ENCODE measurements around the gene SH3PXD2A.
A peak's percentile ranks its signal among the peaks of the same experiment; 100 is the strongest.

SH3PXD2A gene

GRCh38 chr10:103595933-103596726 is 259.2 kb downstream of the SH3PXD2A start:
- DNase-seq = no peak

- DNase-seq = no peak
Measured at GRCh38 chr10:103593022-103593570, 262.3 kb downstream of the SH3PXD2A start.

GRCh38 chr10:103592186-103593021 is 263.0 kb downstream of the SH3PXD2A start:
- no peak for DNase-seq

DNA sequence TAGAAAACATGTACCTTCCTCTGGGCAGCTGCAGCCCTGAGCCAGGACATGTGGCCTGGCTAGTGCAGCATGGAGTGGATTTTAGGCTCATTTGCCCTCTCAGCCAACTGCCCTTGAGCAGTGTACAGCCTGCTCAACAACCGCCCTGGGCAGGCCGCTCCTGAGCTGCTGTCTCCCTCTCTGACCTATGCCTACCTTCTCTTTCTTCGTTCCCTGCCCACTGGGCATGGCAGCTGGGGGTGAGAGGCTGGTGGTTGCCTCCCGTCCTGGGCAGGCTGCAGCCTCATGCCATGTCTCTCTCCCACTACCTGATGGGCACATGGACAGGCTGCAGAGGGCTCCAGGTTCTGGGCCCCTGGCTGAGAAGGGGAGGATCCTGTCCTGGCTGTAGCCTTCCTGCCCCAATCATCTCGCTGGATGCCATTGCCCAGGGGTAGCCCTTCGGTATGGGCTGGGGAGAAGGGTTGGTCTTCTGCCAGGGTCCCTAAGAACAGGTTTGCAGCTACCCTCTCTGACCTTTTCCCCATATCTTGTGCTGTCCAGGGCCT is 264.6 kb downstream of the SH3PXD2A start:
- DNase-seq = no peak

GRCh38 chr10:103590060-103590459 is 265.3 kb downstream of the SH3PXD2A start:
- no peak for DNase-seq

GRCh38 chr10:103589074-103589630 is 266.2 kb downstream of the SH3PXD2A start:
- DNase-seq = no peak

DNA sequence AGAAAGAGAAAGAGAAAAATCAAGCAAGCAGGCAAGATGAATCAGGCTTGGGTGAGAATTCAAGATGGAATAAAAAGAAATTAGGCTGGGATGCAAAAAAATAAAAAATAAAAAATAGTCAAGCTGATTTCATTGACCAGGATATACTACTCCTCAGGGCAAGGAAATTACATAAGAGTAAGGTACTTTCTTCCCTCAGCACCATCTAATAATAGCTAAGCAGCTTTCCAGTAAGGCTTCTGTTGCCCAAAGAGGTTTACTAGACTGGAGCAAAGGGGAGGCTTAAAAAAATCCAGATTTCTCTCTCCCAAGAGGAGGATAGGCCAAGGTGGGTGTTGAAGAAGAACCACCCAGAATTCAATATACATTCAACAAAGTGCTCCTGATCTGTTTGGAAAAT is 268.3 kb downstream of the SH3PXD2A start:
- no peak for DNase-seq

GRCh38 chr10:103585011-103585405 is 270.4 kb downstream of the SH3PXD2A start:
- no peak for DNase-seq

GRCh38 chr10:103584216-103585010 is 271.0 kb downstream of the SH3PXD2A start:
- DNase-seq = no peak

GRCh38 chr10:103583871-103584215 is 271.5 kb downstream of the SH3PXD2A start:
- no peak for DNase-seq

DNA sequence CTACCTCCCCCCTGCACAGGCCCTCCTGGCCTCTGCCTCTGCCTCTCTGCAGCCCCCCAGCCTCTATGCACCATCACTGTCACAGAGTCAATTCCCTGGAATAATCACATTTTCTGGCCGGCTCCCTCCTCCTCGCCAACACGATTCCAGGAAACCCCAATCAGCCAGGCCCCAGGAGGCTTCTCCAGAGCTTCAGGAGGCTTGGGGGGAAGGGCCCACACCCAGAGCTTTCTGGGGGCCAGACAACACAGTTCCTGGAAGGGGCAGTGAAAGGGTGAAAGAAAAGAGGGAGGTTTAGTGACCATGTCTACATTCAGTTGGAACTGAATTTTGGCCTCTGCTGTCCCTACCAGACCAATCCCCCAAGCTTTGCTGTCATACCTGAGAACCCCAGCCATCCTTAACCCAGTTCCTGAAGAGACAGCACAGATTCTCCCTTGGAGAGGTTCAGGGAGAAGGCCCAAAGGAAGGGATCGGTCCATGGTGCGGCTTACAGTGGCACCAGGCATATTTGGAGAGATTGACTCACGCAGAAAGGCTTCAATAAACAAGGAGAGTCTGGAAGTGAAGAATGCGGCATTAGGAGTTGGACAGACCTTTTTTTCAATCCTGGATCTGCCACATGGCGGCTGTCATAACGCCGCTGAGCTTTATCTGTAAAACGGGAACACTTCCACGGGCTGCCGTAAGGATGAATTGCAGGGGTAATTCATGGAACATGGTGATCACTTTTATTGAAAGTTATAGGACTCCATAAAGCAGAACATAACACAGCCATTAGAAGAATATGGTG is 272.8 kb downstream of the SH3PXD2A start:
- DNase-seq = no peak

GRCh38 chr10:103581499-103581898 is 273.9 kb downstream of the SH3PXD2A start:
- DNase-seq = no peak

GRCh38 chr10:103580430-103580829 is 274.9 kb downstream of the SH3PXD2A start:
- DNase-seq = no peak

- DNase-seq = no peak
Measured at GRCh38 chr10:103580011-103580410, 275.4 kb downstream of the SH3PXD2A start.

- no peak for DNase-seq
Measured at GRCh38 chr10:103578782-103579382, 276.5 kb downstream of the SH3PXD2A start.

GRCh38 chr10:103576862-103577261 is 278.5 kb downstream of the SH3PXD2A start:
- peak; percentile 3 for DNase-seq

GRCh38 chr10:103576076-103576471 is 279.3 kb downstream of the SH3PXD2A start:
- DNase-seq = no peak

DNA sequence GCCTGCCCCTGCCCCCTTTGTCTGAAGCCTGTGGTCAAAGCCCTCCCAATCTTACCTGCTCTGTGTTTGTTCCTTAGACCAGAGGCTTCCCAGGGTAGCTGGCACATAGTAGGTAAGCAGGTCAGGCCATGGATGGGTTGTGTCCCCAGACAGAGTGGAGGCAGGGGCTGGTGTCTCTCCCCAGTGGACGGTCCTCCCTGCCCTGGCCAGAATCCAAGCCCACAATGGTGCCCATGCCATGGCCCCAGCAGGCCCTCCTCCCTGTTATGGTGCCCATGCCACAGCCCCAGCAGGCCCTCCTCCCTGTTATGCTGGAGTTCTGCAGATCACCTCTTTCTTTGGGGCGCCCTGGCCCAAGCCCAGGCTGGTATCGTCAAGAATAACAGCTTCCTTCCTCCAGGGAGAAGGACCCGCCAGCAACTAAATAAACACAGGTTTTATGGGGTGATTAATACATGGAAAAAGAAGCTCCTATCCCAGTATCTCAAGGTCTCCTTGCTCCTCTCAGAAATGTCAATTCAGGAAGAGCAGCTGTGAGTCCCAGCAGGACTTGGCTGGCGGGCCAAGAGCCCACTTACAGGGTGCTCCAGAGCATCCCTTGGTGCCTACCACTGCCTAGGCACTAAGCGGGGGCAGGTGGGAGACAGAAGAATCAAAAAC is 279.8 kb downstream of the SH3PXD2A start:
- no peak for DNase-seq

DNA sequence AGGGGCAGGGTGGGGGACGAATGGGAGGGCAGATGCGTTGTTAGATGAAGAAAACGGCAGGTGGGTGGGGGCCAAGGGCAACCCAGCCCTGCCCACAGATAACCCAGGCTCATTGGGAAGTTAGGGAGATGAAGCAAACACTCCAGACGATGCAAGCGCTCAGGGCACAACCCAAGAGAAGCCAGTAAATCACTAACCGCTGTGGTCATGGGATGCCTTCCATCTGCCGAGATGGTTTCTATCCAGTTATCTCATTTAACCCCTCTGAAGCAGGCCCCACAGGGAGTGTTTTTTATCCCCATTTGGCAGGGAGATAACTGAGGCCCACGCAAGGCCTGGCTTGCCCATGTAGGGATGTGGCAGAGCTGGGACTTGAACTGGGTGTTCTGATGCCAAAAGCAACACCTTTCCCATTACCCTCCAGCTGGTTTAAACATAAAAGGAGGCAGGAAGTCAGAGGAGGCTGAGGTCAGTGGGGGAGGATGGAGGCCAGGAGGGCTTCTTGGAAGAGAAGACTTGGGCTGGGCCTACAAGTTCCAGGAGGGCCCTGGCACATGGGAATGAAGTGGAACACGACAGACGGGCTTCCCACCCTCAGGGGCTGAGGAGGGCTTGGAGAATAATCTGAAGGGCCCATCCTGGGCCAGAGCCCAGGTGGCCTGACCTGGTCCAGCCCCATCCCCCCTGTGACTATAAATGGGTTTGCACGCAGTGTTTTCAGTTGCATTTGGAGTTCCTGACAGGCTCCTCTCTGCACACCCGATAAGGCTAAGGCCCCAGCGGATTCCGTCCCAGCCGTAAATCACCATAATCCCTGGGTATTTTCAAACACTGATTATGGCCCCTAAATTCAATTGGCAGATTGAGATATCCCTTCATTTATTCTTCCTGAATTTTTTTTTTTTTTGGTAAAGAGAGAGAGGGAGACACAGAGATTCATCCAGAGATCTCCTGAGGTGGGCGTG is 281.0 kb downstream of the SH3PXD2A start:
- DNase-seq = no peak

- no peak for DNase-seq
Measured at GRCh38 chr10:103573205-103573487, 282.2 kb downstream of the SH3PXD2A start.
